ENCODE data around the gene MXD4.
"Not testable (repeated sequence)": the region's sequence is repeated elsewhere in the genome, so short reads cannot be mapped to it uniquely, and the experiment has no call there.

The MXD4 gene

DNA sequence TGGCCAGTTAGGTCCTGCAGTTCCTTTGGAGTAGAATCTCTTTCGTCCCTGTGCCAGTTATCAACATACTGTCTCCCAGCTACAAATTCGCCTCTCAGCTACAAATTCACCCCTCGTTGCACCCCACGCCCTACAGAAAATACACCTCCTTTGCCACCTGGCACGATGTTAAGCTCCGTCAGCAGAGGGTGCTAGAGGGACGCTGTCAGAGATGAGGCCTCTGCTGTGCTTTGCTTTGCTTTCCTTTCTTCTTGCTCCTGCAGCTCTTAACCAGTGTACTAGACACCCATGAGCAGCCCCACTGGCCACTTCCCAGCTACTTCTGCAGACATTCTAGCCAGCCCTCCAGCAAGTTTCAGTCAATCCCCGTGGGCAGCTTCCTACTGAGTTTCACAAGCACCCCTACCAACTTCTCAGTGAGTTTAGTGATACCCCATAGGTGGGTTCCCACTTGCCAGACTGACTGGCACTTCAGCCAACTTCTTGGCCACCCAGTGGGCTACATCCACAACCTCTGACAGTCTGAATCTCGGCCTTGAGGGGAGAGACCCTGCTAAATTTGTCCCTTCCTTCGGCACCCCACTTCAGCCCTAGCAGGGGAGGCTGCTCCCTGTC lies 41.8 kb downstream of the MXD4 start:
- DNase-seq (ENCODE audit: low read depth) = peak; percentile 35

GRCh38 chr4:2219233-2219760 lies 42.6 kb downstream of the MXD4 start:
- DNase-seq (ENCODE audit: low read depth) = no peak

DNA sequence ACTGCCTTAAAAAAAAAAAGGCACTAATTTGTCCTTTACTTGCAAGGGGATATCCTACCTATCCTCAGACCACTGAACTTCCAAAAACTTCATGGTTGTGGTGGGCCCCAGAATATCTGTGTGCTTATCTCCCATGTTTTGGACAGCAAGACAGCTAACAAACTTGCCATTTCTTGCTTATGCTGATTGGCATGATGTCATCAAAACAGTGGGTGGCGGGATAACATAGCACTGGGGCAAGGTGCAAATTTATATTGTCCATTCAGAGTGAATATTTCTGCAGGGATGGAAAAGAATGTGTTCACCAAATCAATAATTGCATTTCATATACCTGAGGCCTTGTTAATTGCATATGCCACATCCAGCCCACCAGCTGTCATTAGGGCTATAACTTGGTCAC lies 43.5 kb downstream of the MXD4 start:
- DNase-seq (ENCODE audit: low read depth) = no peak

DNA sequence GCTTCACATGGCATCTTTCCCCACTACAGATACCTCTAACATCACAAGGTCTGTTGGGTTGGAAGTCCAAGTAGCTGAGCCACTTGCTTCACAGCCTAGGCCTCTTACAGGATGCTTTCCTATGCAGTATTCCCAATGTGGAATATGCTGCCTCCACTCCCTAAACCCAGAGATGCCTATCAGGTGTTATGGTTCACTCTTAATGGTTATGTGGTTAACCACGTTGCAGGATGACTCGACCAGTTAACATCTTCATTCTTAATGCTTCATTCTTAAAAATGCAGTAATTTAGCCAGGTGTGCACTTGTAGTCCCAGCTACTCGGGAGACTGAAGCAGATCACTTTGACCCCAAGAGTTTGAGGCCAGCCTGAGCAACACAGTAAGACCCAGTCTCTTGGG lies 44.2 kb downstream of the MXD4 start:
- DNase-seq (ENCODE audit: low read depth) = no peak

DNA sequence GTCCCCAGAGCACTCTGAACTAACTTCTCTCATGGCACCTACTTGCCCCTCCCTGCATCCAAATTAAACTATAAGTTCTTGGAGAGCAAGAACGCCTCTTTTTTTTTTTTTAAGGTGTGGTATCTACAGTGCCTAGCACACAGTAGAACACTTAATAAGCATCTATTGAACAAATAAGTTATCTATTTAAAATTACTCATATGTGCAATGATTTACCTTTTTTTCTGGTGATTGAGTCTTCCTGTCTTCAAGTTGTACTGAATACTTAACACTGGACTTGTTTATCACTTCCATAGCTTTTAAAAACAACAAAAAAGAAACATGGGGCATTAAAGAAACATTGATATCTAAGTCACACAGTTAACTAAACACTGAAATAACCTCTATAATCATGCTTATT lies 49.1 kb downstream of the MXD4 start:
- no peak for DNase-seq (ENCODE audit: low read depth)

GRCh38 chr4:2202789-2203188 lies 59.1 kb downstream of the MXD4 start:
- not testable (repeated sequence) for DNase-seq (ENCODE audit: low read depth)
